H1 (cell line): ENCODE measurements around the gene TRAF3IP3. TPM values are rescaled to one million over a fixed set of nuclear protein-coding genes. Genes with fewer than 3 reads are reported as not detected.

Experiments
- CTCF ChIA-PET: fragments of 300-600 bp; sonication (Branson Sonifier 250); formaldehyde crosslinking; loops from one replicate; lab custom pipeline; 2021; ENCODE audit not compliant: partially characterized antibody; lab: Charles Lee
- POLR2A ChIA-PET: fragments of 300-600 bp; sonication (Branson Sonifier 250); formaldehyde crosslinking; loops from one replicate; lab custom pipeline; 2021; ENCODE audit warnings: inconsistent platforms; ENCODE audit not compliant: partially characterized antibody; lab: Charles Lee
- DNase-seq, 2 experiments: peaks; one replicate each; pipeline versions ENCODE4 v3.0.0 to v3.0.0-alpha.2; 2010 to 2022; ENCODE audit warnings: low spot score in 2 of 2, low read depth in 1 of 2, mixed read lengths in 1 of 2
- FAIRE-seq: peaks from 2 replicates; lab custom pipeline; 2011; peaks lifted over from hg19 to GRCh38; lab: Jason Lieb, UNC
- H2AFZ ChIP-seq: 2 replicates; pipeline ENCODE4 v1.8.1; 2012; ENCODE audit warnings: low read length, inconsistent platforms
- H2AK5ac ChIP-seq: 2 replicates; pipeline ENCODE4 v1.6.1; 2013; ENCODE audit warnings: low read depth, low read length
- H2BK120ac ChIP-seq: replicated peaks from 2 replicates; pipeline ENCODE3; 2013; ENCODE audit warnings: low read depth, low read length, inconsistent platforms
- H2BK12ac ChIP-seq: 2 replicates; pipeline ENCODE4 v1.6.1; 2013; ENCODE audit warnings: low read depth, low read length
- H2BK15ac ChIP-seq: 2 replicates; pipeline ENCODE4 v1.6.1; 2013; ENCODE audit warnings: low read length
- H2BK20ac ChIP-seq: 2 replicates; pipeline ENCODE4 v1.6.1; 2013; ENCODE audit warnings: low read length
- H2BK5ac ChIP-seq: 2 replicates; pipeline ENCODE4 v1.6.1; 2013; ENCODE audit warnings: low read depth, low read length
- H3K14ac ChIP-seq: 2 replicates; pipeline ENCODE4 v1.6.1; 2013; ENCODE audit warnings: inconsistent platforms; ENCODE audit not compliant: insufficient read length
- H3K18ac ChIP-seq: 2 replicates; pipeline ENCODE4 v1.6.1; 2013; ENCODE audit warnings: low read length; ENCODE audit errors: extremely low read depth
- H3K23ac ChIP-seq: 2 replicates; pipeline ENCODE4 v1.6.1; 2013; ENCODE audit warnings: inconsistent platforms; ENCODE audit not compliant: insufficient read length
- H3K23me2 ChIP-seq: 2 replicates; pipeline ENCODE4 v1.6.1; 2013; ENCODE audit warnings: low read depth, low read length
- H3K27ac ChIP-seq: 2 replicates; pipeline ENCODE4 v1.6.1; 2011; ENCODE audit warnings: low read depth, low read length, inconsistent platforms
- H3K27me3 ChIP-seq, 4 experiments: replicated peaks in 1 of 4; 1 replicate in 1 of 4; 2 replicates in 3 of 4; pipeline versions ENCODE4 v1.6.1 to v1.8.1; 2011 to 2013; ENCODE audit warnings: low read length in 3 of 4, mild to moderate bottlenecking in 3 of 4, inconsistent platforms in 2 of 4, mixed read lengths in 2 of 4, moderate library complexity in 1 of 4; ENCODE audit not compliant: control insufficient read depth in 3 of 4, insufficient read depth in 3 of 4; ENCODE audit errors: extremely low read depth in 1 of 4
- H3K36me3 ChIP-seq, 4 experiments: 2 replicates each; pipeline versions ENCODE4 v1.6.1 to v1.8.1; 2011 to 2013; ENCODE audit warnings: mild to moderate bottlenecking in 4 of 4, low read length in 3 of 4, moderate library complexity in 2 of 4, control low read depth in 1 of 4, inconsistent platforms in 1 of 4; ENCODE audit not compliant: insufficient read depth in 4 of 4, control insufficient read depth in 2 of 4
- H3K4ac ChIP-seq: replicated peaks from 2 replicates; pipeline ENCODE3; 2013; ENCODE audit warnings: low read length, low read depth, mixed read lengths, inconsistent platforms; ENCODE audit not compliant: insufficient read length
- H3K4me1 ChIP-seq, 4 experiments: replicated peaks in 1 of 4; 1 replicate in 1 of 4; 2 replicates in 3 of 4; pipeline versions ENCODE4 v1.6.1 to v1.8.1; 2011 to 2013; ENCODE audit warnings: low read length in 3 of 4, inconsistent platforms in 2 of 4, mixed read lengths in 1 of 4; ENCODE audit not compliant: insufficient read depth in 4 of 4, control insufficient read depth in 3 of 4
- H3K4me2 ChIP-seq, 2 experiments: 2 replicates each; pipeline versions ENCODE4 v1.6.1 to v1.8.1; 2011 to 2013; ENCODE audit warnings: low read depth in 2 of 2, low read length in 2 of 2, control low read depth in 1 of 2, inconsistent platforms in 1 of 2, mild to moderate bottlenecking in 1 of 2; ENCODE audit not compliant: insufficient read depth in 1 of 2
- H3K4me3 ChIP-seq, 4 experiments: fragments of 200-600, 300-600 bp in 1 of 4; sonication (generic), shearing (Covaris generic), sonication (Bioruptor Twin) in 1 of 4; 2 replicates each; pipeline versions ENCODE4 v1.5.1 to v1.8.1; 2011 to 2016; ENCODE audit warnings: low read length in 4 of 4, low read depth in 3 of 4, control low read depth in 2 of 4, inconsistent platforms in 2 of 4, mild to moderate bottlenecking in 2 of 4, mixed read lengths in 1 of 4, moderate library complexity in 1 of 4; ENCODE audit not compliant: insufficient read depth in 2 of 4; ENCODE audit errors: extremely low read depth in 1 of 4
- H3K56ac ChIP-seq: replicated peaks from 2 replicates; pipeline ENCODE3; 2013; ENCODE audit warnings: low read depth, mild to moderate bottlenecking, mixed read lengths, low read length, inconsistent platforms; ENCODE audit not compliant: insufficient read length
- H3K79me1 ChIP-seq: 2 replicates; pipeline ENCODE4 v1.6.1; 2013; ENCODE audit warnings: low read depth, low read length, control low read depth
- H3K79me2 ChIP-seq, 2 experiments: 2 replicates each; pipeline versions ENCODE4 v1.6.1 to v1.8.1; 2012 to 2013; ENCODE audit warnings: low read length in 2 of 2, mild to moderate bottlenecking in 2 of 2, inconsistent platforms in 1 of 2; ENCODE audit not compliant: insufficient read depth in 2 of 2, control insufficient read depth in 1 of 2
- H3K9ac ChIP-seq, 4 experiments: replicated peaks in 1 of 4; 1 replicate in 1 of 4; 2 replicates in 3 of 4; pipeline versions ENCODE4 v1.6.1 to v1.8.1; 2011 to 2013; ENCODE audit warnings: low read depth in 3 of 4, low read length in 3 of 4, control low read depth in 2 of 4, mild to moderate bottlenecking in 2 of 4, moderate library complexity in 2 of 4, inconsistent platforms in 1 of 4; ENCODE audit errors: extremely low read depth in 1 of 4
- H3K9me3 ChIP-seq, 2 experiments: 2 replicates each; pipeline versions ENCODE4 v1.6.1 to v1.8.1; 2012 to 2013; ENCODE audit warnings: mild to moderate bottlenecking in 2 of 2, moderate library complexity in 2 of 2, control low read depth in 1 of 2, inconsistent platforms in 1 of 2, low read depth in 1 of 2, low read length in 1 of 2, mixed read lengths in 1 of 2; ENCODE audit not compliant: insufficient read depth in 2 of 2
- H4K20me1 ChIP-seq, 2 experiments: replicated peaks in 1 of 2; 2 replicates each; pipeline versions ENCODE3 to v1.8.1; 2011 to 2013; ENCODE audit warnings: inconsistent platforms in 2 of 2, low read length in 2 of 2, mild to moderate bottlenecking in 1 of 2; ENCODE audit not compliant: insufficient read depth in 2 of 2, control insufficient read depth in 1 of 2
- H4K5ac ChIP-seq: 2 replicates; pipeline ENCODE4 v1.6.1; 2013; ENCODE audit warnings: low read length, low read depth, mixed read lengths, inconsistent platforms; ENCODE audit not compliant: insufficient read length
- H4K8ac ChIP-seq: 2 replicates; pipeline ENCODE4 v1.8.0; 2013; ENCODE audit warnings: mild to moderate bottlenecking, moderate library complexity, low read length, inconsistent platforms; ENCODE audit not compliant: insufficient read depth; ENCODE audit errors: extremely low read depth
- H4K91ac ChIP-seq: replicated peaks from 2 replicates; pipeline ENCODE3; 2013; ENCODE audit warnings: low read length, mixed read lengths, inconsistent platforms; ENCODE audit not compliant: insufficient read length
- ASH2L ChIP-seq: fragments of 200-600, 300-600 bp; sonication (generic); IDR thresholded peaks from one replicate; pipeline ENCODE4 v1.7.1; 2017; ENCODE audit warnings: low read length
- BCL11A ChIP-seq, 2 experiments: IDR thresholded peaks; one replicate each; pipeline ENCODE4 v1.6.1; 2011; ENCODE audit warnings: low read depth in 2 of 2, low read length in 2 of 2, mild to moderate bottlenecking in 2 of 2
- CBX8 ChIP-seq: fragments of 300-800, 300-1000 bp; sonication (generic); IDR thresholded peaks from 2 replicates; pipeline ENCODE4 v1.7.1; 2016; ENCODE audit warnings: low read depth, low read length, borderline replicate concordance
- CHD1 ChIP-seq: IDR thresholded peaks from 2 replicates; pipeline ENCODE4 v1.6.1; 2012; ENCODE audit warnings: low read depth, low read length, improper control_type of control experiment
- CHD2 ChIP-seq: IDR thresholded peaks from 2 replicates; pipeline ENCODE4 v1.6.1; 2012; ENCODE audit warnings: low read length, improper control_type of control experiment
- FOSL1 ChIP-seq: IDR thresholded peaks from 2 replicates; pipeline ENCODE4 v1.6.1; 2011; ENCODE audit warnings: mild to moderate bottlenecking, low read depth, low read length, moderate library complexity; ENCODE audit not compliant: insufficient read depth
- GTF2F1 ChIP-seq: IDR thresholded peaks from 2 replicates; pipeline ENCODE4 v1.6.1; 2012; ENCODE audit warnings: low read depth, low read length, improper control_type of control experiment, borderline replicate concordance
- KDM4A ChIP-seq: IDR thresholded peaks from one replicate; pipeline ENCODE4 v1.7.1; 2012; ENCODE audit warnings: low read depth, mild to moderate bottlenecking, moderate library complexity, low read length, inconsistent platforms; ENCODE audit not compliant: severe bottlenecking
- POLR2AphosphoS5 ChIP-seq: IDR thresholded peaks from 2 replicates; pipeline ENCODE4 v1.6.1; 2011; ENCODE audit warnings: low read depth, low read length
- RFX5 ChIP-seq: IDR thresholded peaks from 2 replicates; pipeline ENCODE4 v1.6.1; 2011; ENCODE audit warnings: low read depth, low read length, improper control_type of control experiment, borderline replicate concordance
- SP1 ChIP-seq: IDR thresholded peaks from 2 replicates; pipeline ENCODE4 v1.6.1; 2011; ENCODE audit warnings: low read depth, low read length
- TCF12 ChIP-seq: IDR thresholded peaks from 2 replicates; pipeline ENCODE4 v1.6.1; 2011; ENCODE audit warnings: low read depth, mild to moderate bottlenecking, low read length
- WGBS, 2 experiments: shearing (Covaris generic) in 1 of 2; methylation state at CpG; one replicate each; pipeline versions ENCODE4 v1.1.6 to v1.1.7; 2013 to 2015; ENCODE audit warnings: low lambda C conversion rate in 2 of 2, mixed read lengths in 2 of 2, inconsistent platforms in 1 of 2, low coverage in 1 of 2, missing lambda C conversion rate in 1 of 2; ENCODE audit not compliant: insufficient replicate concordance in 2 of 2, insufficient coverage in 1 of 2, insufficient read length in 1 of 2; ENCODE audit errors: extremely low coverage in 1 of 2, missing lambda C conversion rate in 1 of 2; 5-methylcytosine and 5-hydroxymethylcytosine counted together
- polyA plus RNA-seq, 7 experiments: library from polyadenylated mRNA; depleted of rRNA in 3 of 7; stranded (reverse) in 5 of 7; unstranded in 2 of 7; fragments of >200 nt in 5 of 7; fragments of 200-250 nt in 2 of 7; gene quantifications; 1 replicate in 5 of 7; 2 replicates in 1 of 7; 4 replicates in 1 of 7; pipeline versions ENCODE4 v1.2.1 to v1.2.3, GENCODE V29; 2011 to 2013; ENCODE audit warnings: missing spikeins in 2 of 7, mixed read lengths in 2 of 7
- total RNA-seq: library from RNA; stranded (reverse); fragmentation: NEBNext Ultra II Directional; extraction: Animal tissue kit (Norgen Biotek cat#: 25700); gene quantifications from 2 replicates; pipeline ENCODE4 v1.2.1, GENCODE V29; 2021
- TF ChIP-seq, protein P1 (sequence below), 3 experiments: IDR thresholded peaks; 1 replicate in 2 of 3; 2 replicates in 1 of 3; pipeline versions ENCODE4 v1.5.1 to v1.6.1; 2011; ENCODE audit warnings: low read length in 3 of 3, mild to moderate bottlenecking in 3 of 3, inconsistent platforms in 2 of 3, low read depth in 1 of 3, moderate library complexity in 1 of 3; ENCODE audit not compliant: insufficient read depth in 1 of 3; ENCODE audit errors: control extremely low read depth in 1 of 3

Gene TRAF3IP3
- total and polyA plus RNA-seq, 2 of the 8 experiments (the other 6 are each of a cell fraction or from before 2014, with no cell fraction given): not detected

DNA sequence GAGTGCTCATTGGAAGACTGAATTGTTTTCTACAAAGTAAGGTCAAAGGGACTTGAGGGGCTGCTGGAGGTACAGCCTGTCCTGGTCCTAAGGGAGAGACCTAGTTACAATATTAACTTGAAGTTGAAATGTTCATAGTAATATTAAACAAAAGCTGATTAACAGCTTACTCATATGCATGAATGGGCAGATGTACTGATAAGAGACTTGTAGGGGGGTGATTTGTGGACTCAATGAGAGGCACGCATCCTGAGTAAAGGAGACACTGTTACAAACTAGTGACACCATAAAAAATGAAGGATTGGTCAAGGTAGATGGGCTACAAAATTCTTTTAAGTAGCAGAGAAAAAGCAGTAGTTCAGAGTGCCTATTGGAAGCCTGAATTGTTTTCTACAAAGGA, 48.5 kb upstream of the TRAF3IP3 start:
- no peak overlapping the region for H3K14ac ChIP-seq
- H2BK5ac ChIP-seq: no peak overlapping the region
- no peaks in the 10 kb centered on the region for H3K79me2 ChIP-seq
- no peaks in the 10 kb centered on the region for H3K4me1 ChIP-seq
- H2BK120ac ChIP-seq: no peak overlapping the region
- no peak overlapping the region for H3K56ac ChIP-seq
- no peaks in the 10 kb centered on the region for H4K20me1 ChIP-seq
- no peak overlapping the region for H4K91ac ChIP-seq
- H3K27me3 ChIP-seq: no peaks in the 10 kb centered on the region; a peak in 1 of 7 replicates
- no peak overlapping the region for H3K23ac ChIP-seq
- H2AK5ac ChIP-seq: no peak overlapping the region
- H3K4me2 ChIP-seq: no peak overlapping the region
- DNase-seq: no peak
- no peaks in the 10 kb centered on the region for H3K36me3 ChIP-seq
- H2BK20ac ChIP-seq: no peak overlapping the region
- no peak overlapping the region for H2BK15ac ChIP-seq
- H3K23me2 ChIP-seq: no peaks in the 10 kb centered on the region; the same call in 1 of the 2 replicates
- no peak overlapping the region for H3K4me3 ChIP-seq
- ChIA-PET POLR2A (interaction anchor here (0.7 kb wide), 1 partner anchor 77 kb away, joined by 3 read pairs; the partner anchor contains the start of gene C1orf74), CTCF (interaction anchor here (0.9 to 1.4 kb wide), 4 partner anchors 13 to 131 kb away, joined by 3 to 5 read pairs (median 3); no protein-coding TSS in a partner anchor)
- H3K4ac ChIP-seq: no peak overlapping the region
- H2BK12ac ChIP-seq: no peak overlapping the region
- WGBS, 2 experiments: 96% methylated on average over 1 of the region's 1 CpG; no CpG with 5 or more reads in 1 of the 2 experiments
- no peaks in the 10 kb centered on the region for H3K9me3 ChIP-seq
- H3K79me1 ChIP-seq: no peaks in the 10 kb centered on the region
- no peak overlapping the region for H3K27ac ChIP-seq
- no peak overlapping the region for H3K18ac ChIP-seq
- no peak overlapping the region for H4K8ac ChIP-seq
- H4K5ac ChIP-seq: no peak overlapping the region
- H3K9ac ChIP-seq: no peak overlapping the region
- FAIRE-seq: no peak
- no peak overlapping the region for H2AFZ ChIP-seq
- no peak for TF ChIP-seq CHD1
- TF ChIP-seq BCL11A (IDR thresholded peaks at IDR 0.05; ENCODE audit: low read depth in 2 of 2, low read length in 2 of 2): no peak
- no peak for TF ChIP-seq SP1
- TF ChIP-seq ASH2L: no peak
- no peak for TF ChIP-seq FOSL1
- no peak for TF ChIP-seq CHD2
- no peak for TF ChIP-seq TCF12
- TF ChIP-seq, protein P1, sequence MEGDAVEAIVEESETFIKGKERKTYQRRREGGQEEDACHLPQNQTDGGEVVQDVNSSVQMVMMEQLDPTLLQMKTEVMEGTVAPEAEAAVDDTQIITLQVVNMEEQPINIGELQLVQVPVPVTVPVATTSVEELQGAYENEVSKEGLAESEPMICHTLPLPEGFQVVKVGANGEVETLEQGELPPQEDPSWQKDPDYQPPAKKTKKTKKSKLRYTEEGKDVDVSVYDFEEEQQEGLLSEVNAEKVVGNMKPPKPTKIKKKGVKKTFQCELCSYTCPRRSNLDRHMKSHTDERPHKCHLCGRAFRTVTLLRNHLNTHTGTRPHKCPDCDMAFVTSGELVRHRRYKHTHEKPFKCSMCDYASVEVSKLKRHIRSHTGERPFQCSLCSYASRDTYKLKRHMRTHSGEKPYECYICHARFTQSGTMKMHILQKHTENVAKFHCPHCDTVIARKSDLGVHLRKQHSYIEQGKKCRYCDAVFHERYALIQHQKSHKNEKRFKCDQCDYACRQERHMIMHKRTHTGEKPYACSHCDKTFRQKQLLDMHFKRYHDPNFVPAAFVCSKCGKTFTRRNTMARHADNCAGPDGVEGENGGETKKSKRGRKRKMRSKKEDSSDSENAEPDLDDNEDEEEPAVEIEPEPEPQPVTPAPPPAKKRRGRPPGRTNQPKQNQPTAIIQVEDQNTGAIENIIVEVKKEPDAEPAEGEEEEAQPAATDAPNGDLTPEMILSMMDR (IDR thresholded peaks at IDR 0.05; ENCODE audit: control extremely low read depth in 1 of 3, insufficient read depth in 1 of 3, low read depth in 1 of 3, low read length in 3 of 3): no peak
- TF ChIP-seq RFX5: no peak
- TF ChIP-seq CBX8: no peak
- TF ChIP-seq GTF2F1: no peak
- TF ChIP-seq KDM4A: no peak
- no peak for TF ChIP-seq POLR2AphosphoS5
